NCI-H226 (cell line): Measurements from ENCODE around the gene GLRA3.

ENCODE experiments used
- DNase-seq: peaks from one replicate; pipeline ENCODE4 v3.0.0-alpha.2; 2015

The GLRA3 gene

DNA sequence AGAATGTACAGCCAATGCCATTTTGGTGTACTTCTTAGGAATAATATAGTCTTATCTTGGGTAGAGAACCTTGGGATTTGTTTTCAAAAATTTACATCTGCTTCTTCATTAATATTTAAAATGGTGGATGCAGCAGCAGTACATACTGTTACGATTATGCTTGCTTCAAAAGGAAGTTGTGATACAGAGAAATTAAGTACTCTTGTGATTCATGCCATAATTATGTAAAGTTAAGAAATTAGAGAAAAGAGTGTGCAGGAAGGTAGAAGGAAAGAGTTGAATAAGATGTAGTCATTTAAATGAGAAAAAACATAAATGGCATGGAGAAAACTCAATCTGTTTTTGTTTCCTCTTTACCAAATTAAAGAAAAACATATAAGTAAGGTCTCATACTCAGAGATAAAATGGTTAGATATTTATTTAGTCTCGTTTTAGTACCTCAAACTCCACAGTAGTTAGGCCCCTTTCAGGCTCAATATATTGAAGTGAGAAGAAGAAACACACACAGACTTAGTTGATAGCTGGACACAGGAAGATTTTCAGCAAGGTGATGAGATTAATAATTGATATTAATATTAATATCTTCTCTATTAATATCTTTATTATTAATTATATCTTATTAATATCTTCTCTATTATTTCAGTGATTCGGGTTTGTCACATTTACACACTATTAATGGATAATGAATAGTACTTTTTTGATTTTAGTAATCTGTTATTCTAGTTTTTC, 236.6 kb downstream of the GLRA3 start:
- DNase-seq, result no peak

- DNase-seq, result no peak
These were observed 237.6 kb downstream of the GLRA3 start for GRCh38 chr4:174591243-174592021.

DNA sequence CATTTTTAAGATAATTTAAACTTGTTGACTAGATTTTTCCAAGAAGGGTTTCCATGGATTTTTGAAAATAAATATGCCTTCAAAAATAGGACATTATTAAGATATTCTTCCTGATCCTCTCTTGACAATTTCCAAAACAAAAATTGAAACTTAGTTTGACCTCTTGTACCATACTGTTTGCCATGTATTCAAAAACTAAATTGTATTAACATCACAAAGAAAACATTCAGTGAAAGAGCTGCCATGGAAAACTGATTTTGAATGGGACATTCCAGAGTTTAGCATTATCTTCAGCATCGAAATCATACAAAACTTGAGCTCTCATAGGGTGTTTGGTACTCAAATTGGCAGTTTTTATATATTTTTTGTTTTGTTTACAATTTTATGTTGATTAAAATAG, 238.7 kb downstream of the GLRA3 start:
- DNase-seq, result no peak
